ENCODE results near the gene PTGS2.

PTGS2 gene

DNA sequence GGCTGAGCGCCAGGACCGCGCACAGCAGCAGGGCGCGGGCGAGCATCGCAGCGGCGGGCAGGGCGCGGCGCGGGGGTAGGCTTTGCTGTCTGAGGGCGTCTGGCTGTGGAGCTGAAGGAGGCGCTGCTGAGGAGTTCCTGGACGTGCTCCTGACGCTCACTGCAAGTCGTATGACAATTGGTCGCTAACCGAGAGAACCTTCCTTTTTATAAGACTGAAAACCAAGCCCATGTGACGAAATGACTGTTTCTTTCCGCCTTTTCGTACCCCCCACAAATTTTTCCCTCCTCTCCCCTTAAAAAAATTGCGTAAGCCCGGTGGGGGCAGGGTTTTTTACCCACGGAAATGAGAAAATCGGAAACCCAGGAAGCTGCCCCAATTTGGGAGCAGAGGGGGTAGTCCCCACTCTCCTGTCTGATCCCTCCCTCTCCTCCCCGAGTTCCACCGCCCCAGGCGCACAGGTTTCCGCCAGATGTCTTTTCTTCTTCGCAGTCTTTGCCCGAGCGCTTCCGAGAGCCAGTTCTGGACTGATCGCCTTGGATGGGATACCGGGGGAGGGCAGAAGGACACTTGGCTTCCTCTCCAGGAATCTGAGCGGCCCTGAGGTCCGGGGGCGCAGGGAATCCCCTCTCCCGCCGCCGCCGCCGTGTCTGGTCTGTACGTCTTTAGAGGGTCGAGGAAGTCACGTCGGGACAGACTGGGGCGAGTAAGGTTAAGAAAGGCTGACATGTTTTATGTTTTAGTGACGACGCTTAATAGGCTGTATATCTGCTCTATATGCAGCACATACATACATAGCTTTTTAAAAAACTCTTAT, at the start of gene PTGS2:
Gene PTGS2, minus strand, starts transcription at position 179 of the 817 bp plus-strand sequence. Its CDS starts 133 bp downstream, at position 46.
- peaks cover 29% of the 10 kb centered on the region for H3K27me3 ChIP-seq (ENCODE audit: insufficient read depth, low read length)
- H3K36me3 ChIP-seq (ENCODE audit: insufficient read depth, low read length): no peaks in the 10 kb centered on the region
- no peaks in the 10 kb centered on the region for H3K9me3 ChIP-seq (ENCODE audit: low read length)
- H3K4me1 ChIP-seq (ENCODE audit: insufficient read depth, low read length): peaks cover 12% of the 10 kb centered on the region
- peak within 1 kb of the TSS; percentile 20 for H3K4me3 ChIP-seq (ENCODE audit: low read length)
- peak within 1 kb of the TSS; percentile 34 for H2AFZ ChIP-seq (ENCODE audit: low read depth, low read length)

DNA sequence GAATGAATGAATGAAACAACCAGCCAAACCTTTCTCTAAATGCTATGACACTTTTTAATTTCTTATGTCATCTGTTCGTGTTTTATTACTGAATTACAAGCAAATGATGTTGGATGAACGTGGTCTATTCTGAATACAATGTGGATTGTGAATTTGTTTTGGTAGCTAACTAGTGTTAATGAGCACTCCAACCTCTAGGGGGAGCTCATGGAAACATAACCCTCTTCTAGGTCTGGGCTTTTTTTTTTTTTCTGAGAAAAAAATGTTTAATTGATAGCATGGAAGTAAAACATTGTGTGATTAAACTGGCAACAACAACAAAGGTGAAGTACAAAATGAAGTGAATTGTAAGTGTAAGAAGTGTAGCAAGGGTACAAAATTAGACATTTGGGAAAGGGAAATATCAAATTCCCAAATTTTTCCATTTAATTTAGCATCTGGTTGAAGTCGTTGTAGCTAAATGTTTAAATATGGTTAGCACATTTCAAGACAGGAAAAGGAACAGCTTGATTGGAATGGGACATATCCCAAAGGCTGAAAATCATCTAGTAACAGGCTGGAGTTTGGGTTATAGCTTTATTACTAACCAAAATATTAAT, 42.6 kb upstream of the PTGS2 start:
- H3K27me3 ChIP-seq (ENCODE audit: insufficient read depth, low read length): no peaks in the 10 kb centered on the region
- no peaks in the 10 kb centered on the region for H3K4me1 ChIP-seq (ENCODE audit: insufficient read depth, low read length)
- no peak overlapping the region for H3K4me3 ChIP-seq (ENCODE audit: low read length)
- H3K9me3 ChIP-seq (ENCODE audit: low read length): no peaks in the 10 kb centered on the region
- H3K36me3 ChIP-seq (ENCODE audit: insufficient read depth, low read length): no peaks in the 10 kb centered on the region
- no peak overlapping the region for H2AFZ ChIP-seq (ENCODE audit: low read depth, low read length)

DNA sequence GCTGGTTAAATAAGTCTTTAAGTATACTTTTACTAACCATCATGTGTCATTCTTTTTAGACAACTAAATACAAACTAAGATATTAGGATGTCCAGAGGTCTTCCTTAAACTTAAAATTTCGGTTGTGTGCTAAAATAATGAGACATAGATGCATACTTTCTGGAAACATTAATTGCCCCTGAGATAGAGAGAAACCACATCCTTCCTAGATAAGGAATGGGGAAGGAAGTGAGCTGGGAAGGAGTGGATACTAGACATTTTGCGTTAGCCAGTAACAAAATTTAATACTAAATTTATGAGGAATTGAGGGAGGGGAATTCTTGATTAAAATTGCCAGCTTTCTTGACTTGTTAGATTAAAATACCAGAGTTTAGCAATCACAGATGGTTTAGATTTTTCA, 37.1 kb upstream of the PTGS2 start:
- Histone ChIP-seq H3K9me3 (ENCODE audit: low read length) (no peaks in the 10 kb centered on the region), H3K36me3 (ENCODE audit: insufficient read depth, low read length) (no peaks in the 10 kb centered on the region), H3K4me3 (ENCODE audit: low read length) (no peak overlapping the region), H3K27me3 (ENCODE audit: insufficient read depth, low read length) (no peaks in the 10 kb centered on the region), H3K4me1 (ENCODE audit: insufficient read depth, low read length) (no peaks in the 10 kb centered on the region), H2AFZ (ENCODE audit: low read depth, low read length) (no peak overlapping the region)

DNA sequence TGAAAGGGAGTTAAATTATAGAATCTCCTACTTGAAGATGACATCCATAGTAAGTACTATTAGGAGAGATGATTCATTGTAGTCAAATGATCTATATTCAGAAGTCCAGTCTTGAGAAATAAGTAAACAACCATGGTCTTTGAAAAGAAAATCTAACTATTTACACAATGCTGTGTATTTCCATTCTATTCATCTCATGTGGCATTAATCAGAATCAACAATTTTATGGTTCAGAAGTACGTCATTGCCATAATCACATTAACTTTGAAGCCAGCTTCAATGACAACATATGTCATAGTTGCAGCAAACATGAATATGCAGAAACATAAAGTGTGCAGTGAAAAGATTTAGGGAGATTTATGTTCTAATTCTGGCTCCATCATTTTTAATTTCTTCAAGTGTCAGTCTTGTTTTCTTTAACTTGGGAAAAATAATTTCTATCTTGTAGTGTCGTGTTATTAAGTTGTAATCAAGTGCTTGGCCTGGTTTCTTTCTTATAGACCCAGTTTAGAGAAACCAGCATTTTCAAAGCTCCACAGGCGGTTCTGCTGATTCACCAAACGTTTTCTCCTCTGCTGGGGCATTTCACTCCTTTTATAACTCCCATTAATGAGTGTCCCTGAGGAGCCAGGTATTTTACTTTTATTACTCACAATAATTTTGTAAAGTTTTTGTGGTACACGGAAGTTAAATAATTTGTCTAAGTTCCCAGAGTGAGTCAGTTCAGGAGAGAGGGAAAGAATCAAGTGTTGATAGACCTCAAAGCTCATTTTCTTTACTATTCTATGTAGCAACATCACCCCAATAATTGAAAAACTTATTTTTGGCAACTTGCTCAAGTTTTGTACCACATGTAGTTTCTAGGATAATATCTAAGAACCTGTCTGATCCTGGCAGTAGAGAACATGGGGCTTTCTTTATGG, 35.9 kb upstream of the PTGS2 start:
- H3K9me3 ChIP-seq (ENCODE audit: low read length): no peaks in the 10 kb centered on the region
- no peaks in the 10 kb centered on the region for H3K27me3 ChIP-seq (ENCODE audit: insufficient read depth, low read length)
- H2AFZ ChIP-seq (ENCODE audit: low read depth, low read length): no peak overlapping the region
- no peaks in the 10 kb centered on the region for H3K4me1 ChIP-seq (ENCODE audit: insufficient read depth, low read length)
- H3K36me3 ChIP-seq (ENCODE audit: insufficient read depth, low read length): no peaks in the 10 kb centered on the region
- H3K4me3 ChIP-seq (ENCODE audit: low read length): no peak overlapping the region

DNA sequence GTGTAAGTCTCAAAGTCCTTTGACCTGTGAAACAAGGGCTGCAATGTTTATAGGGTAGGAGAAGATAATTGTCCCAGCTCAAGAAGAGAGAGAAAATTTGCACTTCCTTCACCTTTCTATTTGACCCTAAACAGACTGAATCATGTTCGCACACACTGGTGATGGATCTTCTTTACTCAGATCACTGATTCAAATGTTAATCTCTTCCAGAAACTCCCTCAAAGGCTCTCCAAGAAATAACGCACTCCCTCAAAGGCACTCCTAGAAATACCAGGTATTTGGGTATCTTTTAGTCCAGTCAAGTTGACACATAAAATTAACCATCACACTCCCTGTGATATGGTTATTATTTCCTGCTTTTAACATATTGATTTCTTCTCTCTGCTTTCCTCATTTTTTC, 30.5 kb upstream of the PTGS2 start:
- Histone ChIP-seq H3K36me3 (ENCODE audit: insufficient read depth, low read length) (no peaks in the 10 kb centered on the region), H3K4me1 (ENCODE audit: insufficient read depth, low read length) (no peaks in the 10 kb centered on the region), H3K9me3 (ENCODE audit: low read length) (no peaks in the 10 kb centered on the region), H3K27me3 (ENCODE audit: insufficient read depth, low read length) (no peaks in the 10 kb centered on the region), H2AFZ (ENCODE audit: low read depth, low read length) (no peak overlapping the region), H3K4me3 (ENCODE audit: low read length) (no peak overlapping the region)

DNA sequence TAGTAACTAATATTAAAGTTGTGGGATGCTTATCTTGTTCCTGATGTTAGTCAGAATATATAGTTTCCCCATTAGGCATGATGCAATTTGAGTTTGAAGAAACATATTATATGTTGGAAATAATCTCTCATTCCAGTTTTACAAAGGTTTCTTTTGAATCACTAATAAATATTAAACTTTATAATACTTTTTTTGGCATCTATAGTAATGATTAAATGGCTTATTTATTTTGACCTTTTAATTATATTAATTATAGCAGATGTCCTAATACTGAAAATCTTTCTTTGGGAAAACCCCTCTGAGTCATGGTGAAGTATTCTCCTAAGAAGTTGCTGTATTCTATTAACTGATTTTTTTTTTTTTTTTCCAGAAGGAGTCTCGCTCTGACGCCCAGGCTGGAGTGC, 28.5 kb upstream of the PTGS2 start:
- Histone ChIP-seq H3K4me1 (ENCODE audit: insufficient read depth, low read length) (no peaks in the 10 kb centered on the region), H3K4me3 (ENCODE audit: low read length) (no peak overlapping the region), H3K36me3 (ENCODE audit: insufficient read depth, low read length) (no peaks in the 10 kb centered on the region), H2AFZ (ENCODE audit: low read depth, low read length) (no peak overlapping the region), H3K9me3 (ENCODE audit: low read length) (no peaks in the 10 kb centered on the region), H3K27me3 (ENCODE audit: insufficient read depth, low read length) (no peaks in the 10 kb centered on the region)

DNA sequence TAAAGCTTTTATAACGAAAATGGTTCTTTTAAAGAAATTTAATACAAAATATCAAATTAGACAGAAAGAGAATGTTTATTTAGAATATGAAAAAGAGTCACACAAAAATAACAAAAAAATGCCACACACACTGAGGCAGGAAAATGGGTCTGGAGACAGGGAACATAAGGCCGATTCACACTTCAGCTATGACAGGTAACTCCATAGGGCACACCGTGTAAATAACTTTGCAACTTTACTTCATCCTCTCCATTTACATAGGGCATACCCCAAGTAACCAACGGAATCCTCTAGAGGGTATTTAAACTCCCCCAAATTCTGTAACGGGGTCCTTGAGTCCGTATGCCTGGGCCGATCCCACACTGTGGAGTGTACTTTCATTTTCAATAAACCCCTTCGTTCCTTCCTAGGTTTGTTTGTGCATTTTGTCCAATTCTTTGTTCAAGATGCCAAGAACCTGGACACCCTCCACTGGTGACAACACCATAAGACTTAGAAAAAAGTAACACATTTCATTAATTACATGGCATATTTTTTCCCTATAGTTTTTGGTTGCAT, 23.1 kb upstream of the PTGS2 start:
- Histone ChIP-seq H3K9me3 (ENCODE audit: low read length) (no peaks in the 10 kb centered on the region), H3K27me3 (ENCODE audit: insufficient read depth, low read length) (no peaks in the 10 kb centered on the region), H2AFZ (ENCODE audit: low read depth, low read length) (no peak overlapping the region), H3K36me3 (ENCODE audit: insufficient read depth, low read length) (no peaks in the 10 kb centered on the region), H3K4me3 (ENCODE audit: low read length) (no peak overlapping the region), H3K4me1 (ENCODE audit: insufficient read depth, low read length) (no peaks in the 10 kb centered on the region)

DNA sequence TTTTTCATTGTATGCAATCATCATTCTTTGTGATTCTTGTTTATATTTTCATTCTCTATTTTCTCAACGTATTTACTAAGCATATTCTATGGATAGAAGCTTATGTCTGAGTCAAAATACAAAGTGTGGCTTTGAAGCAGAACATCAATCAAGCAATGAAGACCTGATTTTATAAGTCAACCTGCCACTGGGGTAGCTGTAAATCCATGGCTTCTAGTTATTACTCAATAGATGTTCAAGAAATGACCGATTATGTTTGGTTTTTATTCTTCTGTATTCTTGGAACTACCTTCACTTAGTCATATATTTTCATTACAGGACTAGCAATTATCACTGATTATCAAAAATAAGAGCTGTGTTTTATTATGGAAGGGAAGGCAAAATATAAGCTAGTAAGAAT, 20.5 kb upstream of the PTGS2 start:
- Histone ChIP-seq H3K4me3 (ENCODE audit: low read length) (no peak overlapping the region), H3K4me1 (ENCODE audit: insufficient read depth, low read length) (no peaks in the 10 kb centered on the region), H2AFZ (ENCODE audit: low read depth, low read length) (no peak overlapping the region), H3K27me3 (ENCODE audit: insufficient read depth, low read length) (no peaks in the 10 kb centered on the region), H3K9me3 (ENCODE audit: low read length) (no peaks in the 10 kb centered on the region), H3K36me3 (ENCODE audit: insufficient read depth, low read length) (no peaks in the 10 kb centered on the region)

DNA sequence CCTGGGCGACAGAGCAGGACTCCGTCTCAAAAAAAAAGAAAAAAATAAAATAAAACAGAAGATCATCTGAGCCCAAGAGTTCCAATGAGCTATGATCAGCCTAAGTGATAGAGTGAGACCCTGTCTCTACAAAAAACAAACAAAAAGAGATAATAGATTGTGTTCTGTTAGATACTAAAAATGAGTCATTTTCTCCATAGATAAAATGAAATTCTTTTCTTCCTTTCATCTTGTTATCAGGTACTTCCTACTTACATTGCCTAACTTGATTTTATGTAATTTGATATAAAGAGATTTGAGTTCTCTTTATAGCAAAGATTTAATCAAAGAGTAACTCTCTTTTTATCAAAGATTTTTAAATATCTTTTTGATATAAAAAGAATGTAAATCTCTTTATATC, 19.3 kb upstream of the PTGS2 start:
- Histone ChIP-seq H3K36me3 (ENCODE audit: insufficient read depth, low read length) (no peaks in the 10 kb centered on the region), H3K4me3 (ENCODE audit: low read length) (no peak overlapping the region), H3K9me3 (ENCODE audit: low read length) (no peaks in the 10 kb centered on the region), H3K4me1 (ENCODE audit: insufficient read depth, low read length) (no peaks in the 10 kb centered on the region), H3K27me3 (ENCODE audit: insufficient read depth, low read length) (no peaks in the 10 kb centered on the region), H2AFZ (ENCODE audit: low read depth, low read length) (no peak overlapping the region)

DNA sequence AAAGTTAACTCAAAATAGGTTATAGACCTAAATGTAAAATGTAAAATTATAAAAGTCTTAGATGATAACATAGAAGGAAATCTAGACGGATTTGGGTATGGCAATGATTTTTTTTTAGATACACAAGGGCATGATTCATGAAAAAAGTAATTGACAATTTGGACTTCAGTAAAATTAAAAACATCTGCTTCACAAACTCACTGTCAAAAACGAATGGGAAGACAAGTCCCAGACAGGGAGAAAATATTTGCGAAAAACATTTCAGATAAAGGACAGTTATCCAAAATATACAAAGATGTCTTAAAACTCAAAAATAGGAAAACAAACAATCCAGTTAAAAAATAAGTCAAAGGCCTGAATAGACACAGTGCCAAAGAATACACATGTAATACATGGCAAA, 9.7 kb upstream of the PTGS2 start:
- H3K9me3 ChIP-seq (ENCODE audit: low read length): no peaks in the 10 kb centered on the region
- no peak overlapping the region for H2AFZ ChIP-seq (ENCODE audit: low read depth, low read length)
- no peaks in the 10 kb centered on the region for H3K4me1 ChIP-seq (ENCODE audit: insufficient read depth, low read length)
- no peak overlapping the region for H3K4me3 ChIP-seq (ENCODE audit: low read length)
- no peaks in the 10 kb centered on the region for H3K36me3 ChIP-seq (ENCODE audit: insufficient read depth, low read length)
- H3K27me3 ChIP-seq (ENCODE audit: insufficient read depth, low read length): no peaks in the 10 kb centered on the region

DNA sequence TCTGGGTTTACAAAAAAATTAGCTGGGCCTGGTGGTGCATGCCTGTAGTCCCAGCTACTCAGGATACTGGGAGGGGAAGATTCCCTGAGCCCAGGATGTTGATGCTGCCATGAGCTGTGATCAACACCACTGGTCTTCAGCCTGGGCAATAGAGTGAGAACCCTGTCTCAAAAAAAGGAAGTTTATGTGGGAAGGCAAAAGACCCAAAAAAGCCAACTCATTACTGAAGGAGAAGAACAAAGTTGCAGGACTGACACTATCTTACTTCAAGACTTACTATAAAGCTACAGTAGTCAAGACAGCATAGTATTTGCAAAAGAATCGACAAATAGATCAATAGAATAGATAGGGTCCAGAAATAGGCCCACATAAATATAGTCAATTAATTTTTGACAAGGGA, 9.2 kb upstream of the PTGS2 start:
- H3K4me3 ChIP-seq (ENCODE audit: low read length): no peak overlapping the region
- H3K27me3 ChIP-seq (ENCODE audit: insufficient read depth, low read length): peaks cover 3% of the 10 kb centered on the region
- H3K36me3 ChIP-seq (ENCODE audit: insufficient read depth, low read length): no peaks in the 10 kb centered on the region
- H3K4me1 ChIP-seq (ENCODE audit: insufficient read depth, low read length): no peaks in the 10 kb centered on the region
- H2AFZ ChIP-seq (ENCODE audit: low read depth, low read length): no peak overlapping the region
- H3K9me3 ChIP-seq (ENCODE audit: low read length): no peaks in the 10 kb centered on the region

DNA sequence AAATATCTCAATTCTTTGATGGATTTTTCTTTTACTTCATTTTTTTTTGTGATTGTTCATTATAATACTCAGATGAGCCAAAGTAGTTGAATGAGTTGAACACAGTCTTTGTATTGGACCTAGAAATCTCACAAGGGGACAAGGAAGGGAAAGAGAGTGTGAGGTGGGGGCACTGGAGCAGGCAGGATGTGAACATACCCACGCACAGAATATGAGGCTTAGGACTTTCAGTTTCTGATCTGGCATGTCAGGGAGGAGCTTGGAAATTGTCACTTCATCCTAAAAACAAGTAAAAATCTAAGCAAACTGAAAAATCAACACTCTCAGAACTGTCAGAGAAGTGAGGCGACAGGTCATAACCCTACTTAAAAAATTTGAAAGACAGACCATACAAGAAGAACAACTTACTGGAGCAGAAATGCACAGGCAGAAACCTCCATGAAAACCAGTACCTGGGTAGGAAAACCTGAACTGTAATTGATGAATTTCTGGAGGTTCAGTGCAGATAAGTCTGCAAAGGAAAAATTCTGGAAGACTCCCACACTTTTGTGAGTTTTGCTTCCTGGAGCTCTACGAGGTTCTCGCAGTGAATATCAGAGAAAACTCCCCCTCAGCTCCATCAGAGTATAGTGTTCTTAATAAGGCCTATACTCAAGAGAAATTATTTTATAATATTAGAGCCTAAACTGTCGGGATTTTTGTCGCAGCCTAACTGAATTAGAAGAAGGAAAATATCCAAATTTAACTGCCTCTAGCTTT, 3.6 kb upstream of the PTGS2 start:
- Histone ChIP-seq H3K27me3 (ENCODE audit: insufficient read depth, low read length) (peaks cover 29% of the 10 kb centered on the region), H3K9me3 (ENCODE audit: low read length) (no peaks in the 10 kb centered on the region), H3K36me3 (ENCODE audit: insufficient read depth, low read length) (no peaks in the 10 kb centered on the region), H3K4me3 (ENCODE audit: low read length) (no peak overlapping the region), H3K4me1 (ENCODE audit: insufficient read depth, low read length) (peaks cover 4% of the 10 kb centered on the region), H2AFZ (ENCODE audit: low read depth, low read length) (no peak overlapping the region)

Measured in neuron (in vitro differentiated cells).